Ecto neural progenitor cell (in vitro differentiated cells): ENCODE results near the gene DSCAM.
"Not testable (repeated sequence)": the region's sequence is repeated elsewhere in the genome, so short reads cannot be mapped to it uniquely, and the experiment has no call there.

ENCODE experiments used
- DNase-seq: peaks from one replicate; pipeline ENCODE4 v3.0.0-alpha.2; 2018; ENCODE audit warnings: low spot score

DSCAM gene, protein sequence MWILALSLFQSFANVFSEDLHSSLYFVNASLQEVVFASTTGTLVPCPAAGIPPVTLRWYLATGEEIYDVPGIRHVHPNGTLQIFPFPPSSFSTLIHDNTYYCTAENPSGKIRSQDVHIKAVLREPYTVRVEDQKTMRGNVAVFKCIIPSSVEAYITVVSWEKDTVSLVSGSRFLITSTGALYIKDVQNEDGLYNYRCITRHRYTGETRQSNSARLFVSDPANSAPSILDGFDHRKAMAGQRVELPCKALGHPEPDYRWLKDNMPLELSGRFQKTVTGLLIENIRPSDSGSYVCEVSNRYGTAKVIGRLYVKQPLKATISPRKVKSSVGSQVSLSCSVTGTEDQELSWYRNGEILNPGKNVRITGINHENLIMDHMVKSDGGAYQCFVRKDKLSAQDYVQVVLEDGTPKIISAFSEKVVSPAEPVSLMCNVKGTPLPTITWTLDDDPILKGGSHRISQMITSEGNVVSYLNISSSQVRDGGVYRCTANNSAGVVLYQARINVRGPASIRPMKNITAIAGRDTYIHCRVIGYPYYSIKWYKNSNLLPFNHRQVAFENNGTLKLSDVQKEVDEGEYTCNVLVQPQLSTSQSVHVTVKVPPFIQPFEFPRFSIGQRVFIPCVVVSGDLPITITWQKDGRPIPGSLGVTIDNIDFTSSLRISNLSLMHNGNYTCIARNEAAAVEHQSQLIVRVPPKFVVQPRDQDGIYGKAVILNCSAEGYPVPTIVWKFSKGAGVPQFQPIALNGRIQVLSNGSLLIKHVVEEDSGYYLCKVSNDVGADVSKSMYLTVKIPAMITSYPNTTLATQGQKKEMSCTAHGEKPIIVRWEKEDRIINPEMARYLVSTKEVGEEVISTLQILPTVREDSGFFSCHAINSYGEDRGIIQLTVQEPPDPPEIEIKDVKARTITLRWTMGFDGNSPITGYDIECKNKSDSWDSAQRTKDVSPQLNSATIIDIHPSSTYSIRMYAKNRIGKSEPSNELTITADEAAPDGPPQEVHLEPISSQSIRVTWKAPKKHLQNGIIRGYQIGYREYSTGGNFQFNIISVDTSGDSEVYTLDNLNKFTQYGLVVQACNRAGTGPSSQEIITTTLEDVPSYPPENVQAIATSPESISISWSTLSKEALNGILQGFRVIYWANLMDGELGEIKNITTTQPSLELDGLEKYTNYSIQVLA (N-terminal part only)

DNA sequence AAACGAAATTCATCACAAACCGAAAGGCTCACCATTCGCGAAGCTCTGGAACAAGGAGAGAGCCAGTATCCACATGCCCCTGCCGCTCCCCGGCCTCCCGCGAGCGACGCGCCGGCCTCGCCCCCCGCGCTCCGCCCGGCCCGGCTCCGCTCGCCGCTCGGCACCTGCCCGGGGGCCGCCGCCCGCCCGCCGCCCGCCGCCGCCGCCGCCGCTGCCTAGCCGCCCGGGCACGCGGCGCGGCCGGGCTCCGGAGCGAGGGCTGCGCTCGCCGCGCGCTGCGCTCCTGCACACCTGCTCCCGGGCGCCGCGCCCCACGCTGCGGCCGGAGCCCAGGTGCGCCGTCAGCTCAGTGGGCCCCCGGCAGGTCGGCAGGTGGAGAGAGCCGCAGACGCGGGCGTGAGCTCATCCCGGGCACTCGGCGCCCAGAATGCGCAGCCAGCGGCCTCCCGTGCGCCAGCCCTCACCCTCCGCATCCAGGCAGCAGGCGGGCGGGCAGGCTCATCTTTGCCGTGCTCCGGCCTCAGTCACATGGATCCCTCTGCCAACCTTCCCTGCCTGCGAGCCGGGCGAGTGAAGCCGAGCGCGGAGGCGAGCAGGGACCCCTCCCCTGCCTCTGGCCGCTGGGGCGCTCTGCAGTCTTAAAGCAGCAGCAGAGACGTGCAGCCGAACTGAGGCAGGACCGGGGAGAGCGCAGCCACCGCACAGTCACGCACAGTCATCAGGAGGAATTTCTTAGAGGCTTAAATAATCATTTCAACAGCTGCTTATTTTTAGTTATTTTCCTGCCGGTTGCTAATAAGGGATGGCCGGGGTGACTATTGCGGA lies at the start of gene DSCAM:
DSCAM (minus strand) TSS at position 572 of the 825 bp plus-strand sequence; CDS start at position 75, 497 bp downstream.
- peak; percentile 71 for DNase-seq

DNA sequence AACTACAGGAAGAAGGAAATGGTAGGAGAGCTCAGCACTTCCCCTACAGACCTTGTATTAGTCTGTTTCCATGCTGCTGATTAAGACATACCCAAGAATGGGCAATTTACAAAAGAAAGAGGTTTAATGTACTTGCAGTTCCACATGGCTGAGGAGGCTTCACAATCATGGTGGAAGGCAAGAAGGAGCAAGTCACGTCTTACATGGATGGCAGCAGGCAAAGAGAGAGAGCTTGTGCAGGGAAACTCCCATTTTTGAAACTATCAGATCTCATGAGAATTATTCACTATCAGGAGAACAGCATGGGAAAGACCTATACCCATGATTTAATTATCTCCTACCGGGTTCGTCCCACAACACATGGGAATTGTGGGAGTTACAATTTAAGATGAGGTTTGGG lies 48.7 kb upstream of the DSCAM start:
- not testable (repeated sequence) for DNase-seq

DNA sequence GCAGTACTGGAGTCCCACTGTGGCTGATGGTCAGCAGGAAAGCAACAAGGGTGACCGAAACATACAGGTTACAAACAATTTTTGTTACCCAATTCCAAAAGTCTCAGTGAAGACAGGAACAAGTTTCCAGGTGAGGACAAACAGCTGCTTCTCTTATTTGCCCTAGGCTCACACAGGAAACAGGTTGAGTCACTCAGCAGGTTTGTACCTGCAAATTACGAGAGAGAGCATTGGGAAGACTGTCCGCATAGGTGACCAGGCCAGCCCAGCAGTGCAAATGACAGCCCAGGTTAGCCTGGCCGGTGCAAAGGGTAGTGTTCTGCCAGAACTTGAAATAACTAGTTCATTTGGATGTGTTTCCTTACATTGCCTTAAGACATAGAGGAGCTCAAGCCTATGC lies 40.0 kb upstream of the DSCAM start:
- DNase-seq = no peak

DNA sequence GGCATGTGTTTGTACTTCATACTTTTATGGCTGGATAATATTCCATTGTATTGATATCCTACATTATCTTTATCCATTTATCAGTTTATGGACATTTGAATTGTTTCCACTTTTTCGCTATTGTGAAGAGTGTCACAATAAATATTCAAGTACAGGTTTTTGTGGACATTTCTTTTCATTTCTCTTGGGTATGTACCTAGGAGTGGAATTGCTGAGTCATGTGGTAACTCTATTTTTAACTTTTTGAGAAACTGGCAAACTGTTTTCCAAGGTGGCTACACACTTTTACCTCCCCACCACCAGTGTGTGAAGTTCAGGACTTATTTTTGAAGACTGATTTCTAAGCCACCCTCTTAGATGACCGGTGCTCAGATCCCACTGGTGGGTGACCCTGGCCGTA lies 39.0 kb upstream of the DSCAM start:
- DNase-seq = no peak

DNA sequence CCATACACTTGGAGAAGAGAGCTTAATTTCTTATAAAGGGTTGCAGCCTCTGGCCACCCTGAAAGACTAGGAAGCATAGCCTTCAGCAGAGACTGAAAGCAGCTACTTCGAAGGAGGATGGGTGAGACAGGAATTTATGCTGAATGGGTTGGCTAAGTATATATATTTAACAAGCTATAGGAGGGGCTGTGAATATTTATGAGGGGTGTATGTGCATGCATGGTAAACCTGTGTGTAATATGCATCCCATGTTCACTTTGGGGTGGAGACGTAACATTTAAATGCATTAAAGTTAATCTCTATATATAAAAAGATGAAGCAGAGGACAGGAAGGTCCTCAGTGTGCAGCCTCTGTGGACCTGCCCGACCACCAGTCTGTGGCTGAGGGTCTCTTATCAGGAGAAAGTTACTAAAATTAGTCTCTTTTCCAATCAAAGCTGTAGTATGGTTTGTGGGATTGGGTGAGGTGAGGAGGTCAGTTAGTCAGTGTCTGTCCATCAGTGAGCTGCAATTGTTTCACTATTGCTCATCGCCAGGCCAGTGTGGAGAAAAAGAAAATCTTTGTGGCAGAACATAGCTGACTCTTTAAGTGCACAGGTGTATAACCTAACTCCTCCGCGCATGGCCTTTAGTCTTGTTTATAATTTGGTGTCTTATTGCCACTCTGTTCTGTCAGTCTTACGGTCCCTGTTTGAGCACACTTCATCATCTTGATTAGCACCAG lies 35.4 kb upstream of the DSCAM start:
- DNase-seq = no peak

DNA sequence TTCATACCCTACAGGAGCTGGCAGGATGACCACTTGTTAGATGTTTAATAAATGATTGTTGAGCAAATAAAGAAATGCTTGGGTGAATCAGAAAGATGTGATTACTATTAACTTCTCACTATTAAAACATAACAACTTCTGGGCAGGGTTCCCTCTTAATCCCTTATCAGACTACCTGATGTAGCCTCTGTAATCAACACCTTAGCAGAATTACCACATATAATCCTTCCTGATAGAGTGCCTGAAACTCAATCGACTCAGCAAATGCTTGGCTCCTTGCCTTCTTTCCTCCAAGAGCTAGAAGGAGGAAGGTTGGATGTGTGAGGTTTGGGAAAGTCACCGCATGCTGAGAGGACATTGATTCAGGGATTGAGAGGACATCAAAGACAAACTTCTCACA lies 34.8 kb upstream of the DSCAM start:
- no peak for DNase-seq

DNA sequence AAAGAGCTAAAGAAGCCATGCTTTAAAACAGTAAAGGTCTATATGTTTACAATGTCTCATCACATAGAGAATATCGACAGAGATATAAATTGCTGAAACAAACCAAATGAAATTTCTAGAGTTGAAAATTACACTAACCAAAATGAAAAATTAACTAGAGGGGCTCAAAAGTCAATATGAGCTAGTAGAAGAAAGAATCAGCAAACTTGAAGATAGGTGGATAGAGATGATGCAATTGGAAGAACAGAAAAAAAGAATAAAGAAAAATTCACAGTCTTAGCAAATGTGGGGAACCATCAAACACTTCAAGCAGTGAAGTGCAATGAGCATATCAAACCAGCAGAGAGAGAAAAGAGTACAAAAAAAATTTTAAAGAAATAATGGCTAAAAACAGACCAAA lies 24.1 kb upstream of the DSCAM start:
- DNase-seq = no peak

DNA sequence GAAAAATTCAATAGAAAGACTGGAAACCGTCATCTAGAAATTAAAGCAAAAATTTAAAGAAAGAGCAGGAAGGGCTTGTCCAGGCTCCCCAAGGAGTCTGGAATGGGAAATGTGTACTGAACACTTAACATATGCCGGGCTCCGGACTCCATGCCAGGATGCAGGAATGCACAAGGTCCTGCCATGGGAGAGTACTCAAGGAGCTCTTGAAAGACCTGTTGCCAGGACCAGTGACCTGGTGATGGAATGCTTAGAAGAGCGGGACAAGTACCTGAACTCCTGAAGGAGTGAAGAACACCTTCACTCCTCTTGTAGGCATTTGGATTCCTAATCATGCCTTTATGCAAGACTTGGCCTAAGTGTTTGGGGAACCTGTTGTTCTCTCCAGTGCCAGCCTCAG lies 16.9 kb upstream of the DSCAM start:
- no peak for DNase-seq

DNA sequence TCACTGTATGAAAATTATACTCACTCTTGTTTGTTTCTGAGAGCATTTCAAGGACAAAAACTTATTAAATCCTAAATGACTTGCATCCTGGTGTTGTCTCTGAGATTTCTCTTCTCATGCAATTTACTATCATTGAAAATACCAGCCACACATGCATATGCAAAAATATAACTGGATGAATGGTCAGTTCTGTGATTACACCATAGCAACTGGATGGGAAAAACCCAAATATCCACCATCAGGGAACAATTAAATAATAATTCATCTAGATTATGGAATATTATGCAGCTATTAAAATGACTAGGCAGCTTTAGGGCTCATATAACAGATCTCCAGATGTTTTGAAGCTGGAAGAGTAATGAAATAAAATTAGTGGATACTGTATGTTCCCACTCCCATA lies 11.6 kb upstream of the DSCAM start:
- no peak for DNase-seq

DNA sequence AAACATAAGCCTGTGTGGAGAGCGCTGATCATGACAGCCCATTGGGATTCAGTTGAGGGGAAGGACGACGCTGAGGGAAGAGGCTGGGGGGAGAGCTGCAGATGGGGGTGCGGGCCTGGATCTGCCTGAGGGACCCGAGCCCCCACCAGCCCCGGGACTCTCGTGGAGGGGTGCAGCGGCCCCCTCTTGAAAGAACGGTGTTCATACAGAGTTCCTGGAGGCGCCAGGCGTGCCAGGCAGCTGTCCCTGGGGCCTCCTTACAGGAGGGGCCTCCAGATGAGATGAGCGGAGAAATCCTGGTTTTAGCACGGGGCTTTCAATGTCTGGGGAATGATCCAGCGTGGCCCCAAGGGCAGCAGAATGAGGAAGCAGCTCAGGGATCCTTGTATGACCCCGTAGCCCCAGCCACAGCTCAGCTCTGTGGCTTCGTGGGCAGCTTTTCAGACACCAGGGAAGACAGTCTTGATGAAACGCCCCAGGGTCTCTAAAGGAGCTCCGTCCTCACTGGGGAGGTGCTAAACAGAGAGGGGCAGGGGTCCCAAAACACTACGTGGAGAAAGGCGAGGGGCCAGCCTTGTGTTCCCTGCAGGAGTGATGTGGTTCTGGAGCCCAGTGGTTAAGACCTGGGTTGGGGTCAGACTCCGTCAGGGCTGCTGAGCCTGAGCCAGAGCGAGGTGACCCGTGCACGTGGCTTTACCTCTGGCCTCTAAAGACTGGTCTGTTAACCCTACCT lies 7.2 kb upstream of the DSCAM start:
- DNase-seq = no peak

DNA sequence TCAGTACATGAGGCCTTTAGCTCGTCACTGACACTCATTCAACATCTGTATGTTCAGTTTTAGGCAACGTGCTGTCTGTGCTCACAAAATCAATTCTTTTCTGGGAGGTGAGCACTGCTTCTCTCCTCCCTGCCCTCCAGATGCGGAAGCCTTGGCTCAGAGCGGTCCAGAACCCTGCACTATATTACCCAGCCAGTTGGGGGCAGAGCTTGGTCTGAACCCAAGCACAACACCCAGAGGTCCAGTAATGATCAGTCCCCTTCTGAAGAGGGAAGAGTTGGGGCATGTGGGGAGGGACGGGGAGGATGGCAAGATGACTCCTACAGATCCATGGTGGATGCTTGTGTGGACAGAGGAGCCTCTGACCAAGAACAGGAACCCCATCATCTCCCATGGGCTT lies 5.6 kb upstream of the DSCAM start:
- DNase-seq = no peak

DNA sequence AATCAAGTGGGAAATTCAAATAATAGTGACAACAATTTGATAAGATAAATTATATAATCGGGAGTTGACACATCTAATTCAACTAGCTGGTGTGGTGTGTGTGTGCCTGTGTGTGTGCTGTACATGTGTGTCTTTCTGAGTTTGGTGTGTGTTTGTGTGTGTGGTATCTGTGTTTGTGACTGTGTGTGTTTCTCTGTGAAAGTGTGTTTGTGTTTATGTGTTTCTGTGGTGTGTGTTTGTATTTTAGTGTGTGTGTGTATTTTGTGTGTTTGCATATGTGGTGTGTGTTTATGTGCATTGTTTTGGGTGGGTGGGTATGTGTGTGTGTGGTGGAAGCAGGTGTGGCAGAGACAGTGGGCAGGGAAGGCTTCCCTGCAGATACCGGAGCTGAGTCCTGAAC lies 4.8 kb upstream of the DSCAM start:
- DNase-seq = no peak

DNA sequence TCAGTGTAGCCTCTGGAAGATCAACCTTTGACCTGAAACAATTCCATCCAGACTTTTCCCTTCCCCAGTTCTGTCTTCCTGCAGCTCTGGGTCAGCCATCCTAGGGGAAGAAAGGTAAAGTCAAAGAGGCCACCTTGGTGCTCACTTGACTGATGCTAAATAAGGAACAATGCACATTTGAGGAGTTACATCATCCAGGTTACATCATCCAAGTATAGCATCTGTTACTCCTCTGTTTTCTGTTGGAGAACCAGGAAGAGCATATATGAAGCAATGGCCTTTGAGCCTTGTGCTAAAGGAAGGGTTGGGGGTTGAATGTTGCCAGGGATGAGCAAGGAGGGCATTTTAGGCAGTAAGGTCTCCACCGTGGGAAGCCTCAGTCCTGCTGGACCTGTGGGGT lies 3.1 kb upstream of the DSCAM start:
- no peak for DNase-seq

DNA sequence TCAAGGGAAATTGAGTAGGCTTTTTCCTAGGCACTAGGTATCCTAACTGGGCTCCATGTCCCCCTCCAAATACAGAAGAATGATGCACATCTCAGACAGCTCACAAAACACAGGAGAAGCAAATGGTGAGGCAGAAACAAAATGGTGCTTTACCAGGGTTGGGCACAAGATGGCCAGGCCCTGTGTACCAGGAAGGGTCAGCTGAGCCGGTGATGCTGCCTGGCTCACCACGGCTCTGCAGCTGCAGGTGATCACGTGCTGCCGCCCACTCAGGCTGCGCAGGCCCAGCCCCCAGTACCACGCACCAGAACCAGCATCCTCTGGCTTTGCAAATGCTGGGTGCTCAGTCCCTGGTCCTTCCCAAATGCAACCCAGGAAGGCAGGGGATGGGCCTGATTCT lies 993 bp upstream of the DSCAM start:
- DNase-seq = no peak

DNA sequence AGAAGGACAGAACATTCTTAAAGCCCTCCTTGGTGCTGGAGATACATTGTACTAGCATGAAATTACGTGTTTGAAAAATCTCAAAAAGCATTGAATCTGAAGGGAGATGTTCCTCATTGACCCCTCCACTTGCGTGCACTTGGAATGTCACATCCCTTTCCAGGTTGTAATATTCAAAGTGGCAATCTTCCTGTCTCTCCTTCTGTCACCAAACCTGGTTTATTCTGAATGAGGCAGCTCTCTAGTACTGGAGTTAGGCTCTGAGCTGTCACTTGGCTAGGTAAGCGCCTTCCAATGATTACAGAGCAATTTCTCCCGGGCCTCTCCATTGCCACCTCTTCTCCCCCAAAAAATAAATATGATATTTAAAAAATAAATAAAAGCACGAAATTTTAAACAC lies 855 bp downstream of the DSCAM start:
- no peak for DNase-seq

DNA sequence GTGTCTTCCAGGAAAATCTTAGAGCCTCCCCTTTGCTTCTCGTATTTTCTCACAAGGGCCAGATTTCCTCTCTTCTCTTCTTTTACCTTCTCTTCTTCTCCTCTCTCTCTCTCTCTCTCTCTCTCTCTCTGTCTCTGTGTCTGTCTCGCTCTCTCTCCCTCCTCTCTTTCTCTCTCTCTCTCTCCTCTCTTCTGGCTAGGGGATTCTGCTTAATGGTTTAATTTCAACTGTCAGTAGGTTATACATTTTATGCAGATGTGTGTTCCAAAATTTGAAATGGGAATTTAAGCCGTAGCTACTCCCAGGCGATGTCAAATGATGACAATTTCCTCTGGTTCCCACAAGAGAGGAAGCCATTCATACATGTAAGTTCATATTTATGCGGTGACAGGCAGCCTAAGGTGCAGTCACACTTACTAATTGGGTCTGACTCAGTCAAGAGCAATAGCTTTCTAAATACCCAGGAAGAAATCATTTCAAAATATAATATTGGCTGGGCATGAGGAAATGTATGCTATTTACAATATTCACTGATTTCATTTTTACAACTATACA lies 1.4 kb downstream of the DSCAM start:
- DNase-seq = no peak

DNA sequence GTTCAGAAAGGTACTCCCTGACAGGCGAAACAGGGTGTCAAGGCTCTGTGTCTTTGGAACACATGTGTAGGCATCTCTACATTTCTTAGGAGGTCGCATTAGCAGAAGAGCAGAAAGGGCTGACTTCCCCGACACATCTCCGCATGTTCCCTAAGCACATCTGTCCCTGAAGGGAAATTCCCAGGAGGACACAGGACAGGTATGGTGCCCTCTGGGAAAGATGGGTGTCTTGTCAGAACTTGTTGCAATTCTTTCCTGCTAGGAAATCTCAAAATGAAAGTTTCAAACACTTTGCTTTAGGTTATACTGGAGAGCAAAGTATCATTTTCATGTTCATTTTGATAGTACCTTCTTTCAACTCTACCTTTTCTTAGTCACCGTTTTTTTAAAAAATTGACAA lies 2.0 kb downstream of the DSCAM start:
- DNase-seq = no peak

DNA sequence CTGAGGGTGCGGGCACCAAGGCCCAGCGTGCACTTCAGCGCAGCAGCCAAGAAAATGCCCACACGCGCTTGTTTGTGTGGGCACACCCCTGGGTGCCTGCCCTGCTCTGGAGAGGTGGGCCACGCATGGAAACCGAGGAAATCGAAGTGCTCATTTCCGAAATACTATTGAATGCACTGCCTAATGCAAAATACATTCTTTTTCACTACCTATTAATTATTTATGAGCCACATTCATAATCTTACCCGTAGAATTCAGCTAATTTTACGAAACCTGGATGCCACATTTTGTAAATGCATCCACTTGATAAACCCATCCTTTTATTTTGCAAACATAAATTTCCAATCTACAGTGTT lies 4.8 kb downstream of the DSCAM start:
- no peak for DNase-seq

DNA sequence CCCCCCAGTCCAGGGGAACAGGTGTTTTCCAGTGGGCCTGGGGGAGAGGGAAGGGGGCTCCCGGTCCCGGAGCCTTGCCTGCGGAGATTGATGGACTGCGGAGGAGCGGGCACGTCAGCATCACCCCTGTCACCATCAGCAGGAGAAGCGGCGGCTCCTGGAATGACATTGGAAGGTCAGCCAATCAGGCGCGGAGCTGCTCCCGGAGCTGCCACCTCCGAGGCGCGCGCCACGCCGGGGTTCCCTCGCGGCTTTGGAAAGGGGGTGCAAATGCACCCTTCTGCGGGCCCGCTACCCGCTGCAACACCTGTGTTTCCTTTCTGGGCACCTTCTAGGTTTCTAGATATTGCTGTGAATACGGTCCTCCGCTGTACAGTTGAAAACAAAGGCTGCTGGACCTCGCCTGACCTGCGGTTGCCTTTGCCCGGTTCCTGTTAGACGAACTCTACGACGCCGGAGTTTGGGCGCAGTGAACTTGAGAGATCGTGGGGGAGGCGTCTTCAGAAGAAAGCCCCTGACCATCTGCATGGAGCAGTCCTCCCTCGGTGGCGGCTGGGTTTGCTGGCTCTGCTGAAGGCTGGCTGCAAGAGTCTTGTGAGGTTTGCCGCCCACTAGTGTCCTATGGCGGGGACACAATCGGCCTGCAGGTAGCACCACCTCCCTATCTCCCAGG lies 5.3 kb downstream of the DSCAM start:
- peak; percentile 80 for DNase-seq
